GM18507 (cell line): ENCODE results near the gene SF3B3.
"Not testable (repeated sequence)": the region's sequence is repeated elsewhere in the genome, so short reads cannot be mapped to it uniquely, and the experiment has no call there.

Source experiments
- DNase-seq: peaks from one replicate; pipeline ENCODE4 v3.0.0; 2011; ENCODE audit warnings: low read depth; ENCODE audit not compliant: insufficient read length; ENCODE audit errors: extremely low spot score
- FAIRE-seq: peaks from 2 replicates; lab custom pipeline; 2011; peaks lifted over from hg19 to GRCh38; lab: Jason Lieb, UNC

SF3B3 gene

DNA sequence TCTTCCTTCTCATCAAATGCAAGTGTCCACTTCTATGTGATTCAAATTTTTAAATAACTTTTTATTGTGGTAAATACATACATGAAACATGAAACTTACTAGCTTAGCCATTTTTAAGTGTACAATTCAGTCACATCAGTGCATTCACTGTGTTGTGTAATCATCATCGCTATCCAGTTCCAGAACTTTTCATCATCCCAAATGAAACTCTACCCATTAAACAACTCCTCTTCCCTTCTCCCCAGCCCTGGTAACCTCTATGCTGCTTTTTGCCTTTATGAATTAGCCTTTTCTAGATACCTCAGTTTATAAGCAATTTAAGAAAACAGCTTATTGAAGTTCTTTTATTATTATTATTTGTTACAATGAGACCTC lies 81.7 kb downstream of the SF3B3 start:
- FAIRE-seq (no peak), DNase-seq (no peak)

DNA sequence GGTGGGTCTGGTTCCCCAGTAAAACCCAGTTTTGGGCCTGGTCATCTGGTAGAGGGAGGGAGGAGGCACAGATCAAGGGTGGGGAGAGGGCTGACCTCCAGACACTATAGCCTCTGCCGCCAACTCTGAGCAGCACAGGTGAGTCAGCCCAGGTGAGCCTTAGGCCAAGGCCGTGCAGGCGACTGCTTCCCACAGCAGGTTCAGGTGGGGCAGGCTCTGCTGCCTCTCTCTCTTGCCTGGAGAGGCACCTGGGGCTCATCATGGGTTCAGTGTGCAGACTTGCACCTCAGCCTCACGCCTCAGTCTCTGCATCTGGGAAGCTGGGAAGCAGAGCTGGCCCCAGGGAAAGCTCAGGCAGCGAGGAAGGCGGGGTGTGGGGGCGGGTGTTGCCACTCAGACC lies 84.9 kb downstream of the SF3B3 start:
- no peak for FAIRE-seq
- no peak for DNase-seq

DNA sequence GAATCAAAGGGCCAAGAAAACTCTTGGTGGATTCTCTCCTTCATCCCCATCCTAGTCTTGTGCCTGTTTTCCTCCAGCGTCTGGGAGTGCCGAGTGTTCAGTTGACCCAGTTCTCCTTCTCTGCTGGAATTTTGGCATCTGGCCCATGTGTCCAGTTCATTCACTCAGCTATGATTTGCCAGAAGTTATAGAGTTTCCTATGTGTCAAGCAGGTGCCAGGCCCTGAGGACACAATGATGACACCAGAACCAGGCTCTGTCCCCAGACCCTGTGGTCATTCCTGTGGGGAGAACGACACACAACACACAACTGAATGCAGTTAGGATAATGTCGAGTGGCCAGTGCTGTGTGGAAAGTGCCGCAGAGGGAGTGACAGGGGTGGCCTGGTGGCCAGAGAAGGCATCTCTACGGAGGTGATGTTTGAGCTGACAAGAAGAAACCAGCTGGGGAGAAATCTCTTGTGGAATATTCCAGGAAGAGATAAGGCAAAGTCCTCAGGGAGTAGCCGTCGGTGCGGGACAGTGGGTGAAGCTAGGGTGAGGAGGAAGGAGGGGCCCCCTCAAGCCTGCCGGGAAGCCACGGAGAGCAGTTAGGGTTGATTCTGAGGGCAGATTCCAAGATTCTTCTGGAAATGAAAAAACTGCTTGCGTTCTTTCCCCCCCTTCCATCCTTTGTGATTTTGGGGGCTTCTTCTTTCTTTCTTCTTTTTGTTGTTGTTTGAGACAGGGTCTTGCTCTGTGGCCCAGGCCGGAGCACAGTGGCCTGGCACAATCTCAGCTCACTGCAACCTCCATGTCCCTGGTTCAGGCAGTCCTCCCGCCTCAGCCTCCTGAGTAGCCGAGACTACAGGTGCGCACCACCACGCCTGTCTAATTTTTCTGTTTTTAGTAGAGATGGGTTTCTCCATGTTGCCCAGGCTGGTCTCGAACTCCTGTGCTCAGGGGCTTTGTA lies 86.9 kb downstream of the SF3B3 start:
- no peak for FAIRE-seq
- DNase-seq, result no peak

DNA sequence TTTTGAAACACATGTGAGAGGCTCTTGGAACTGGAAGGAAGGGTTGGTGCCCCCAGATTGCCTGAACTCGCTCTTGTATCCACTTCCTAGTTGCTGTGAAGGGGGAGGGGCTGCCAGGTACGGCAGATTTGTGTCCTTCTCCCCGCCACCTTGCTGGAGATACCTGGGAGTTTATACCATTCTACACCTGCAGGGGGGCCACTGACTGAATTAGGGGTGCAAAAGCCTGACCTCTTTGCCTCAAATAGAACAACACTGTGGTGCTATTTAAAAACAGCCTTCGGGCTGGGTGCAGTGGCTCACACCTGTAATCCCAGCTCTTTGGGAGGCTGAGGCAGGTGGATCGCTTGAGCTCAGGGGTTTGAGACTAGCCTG lies 87.6 kb downstream of the SF3B3 start:
- FAIRE-seq (no peak), DNase-seq (no peak)

DNA sequence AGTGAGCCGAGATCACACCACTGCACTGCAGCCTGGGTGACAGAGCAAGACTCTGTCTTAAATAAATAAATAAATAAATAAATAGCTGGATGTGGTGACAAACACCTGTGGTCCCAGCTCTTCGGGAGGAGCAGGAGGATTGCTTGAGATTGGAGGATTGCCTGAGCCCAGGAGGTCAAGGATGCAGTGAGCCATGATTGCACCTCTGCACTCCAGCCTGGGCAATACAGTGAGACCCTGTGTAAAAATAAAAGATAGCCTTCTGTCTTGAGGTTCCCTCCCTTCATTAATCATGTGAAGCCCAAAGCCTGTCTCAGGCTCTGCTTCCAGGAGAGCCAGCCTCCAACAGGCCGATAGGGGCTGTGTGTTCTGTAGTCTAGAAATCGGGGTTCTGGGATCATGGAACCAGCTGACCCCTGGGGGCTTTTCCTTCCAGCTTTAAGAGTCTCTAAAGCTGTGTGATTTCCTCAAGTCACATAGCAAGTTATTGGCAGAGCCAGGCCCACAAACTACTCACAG lies 88.2 kb downstream of the SF3B3 start:
- no peak for FAIRE-seq
- DNase-seq, result no peak

DNA sequence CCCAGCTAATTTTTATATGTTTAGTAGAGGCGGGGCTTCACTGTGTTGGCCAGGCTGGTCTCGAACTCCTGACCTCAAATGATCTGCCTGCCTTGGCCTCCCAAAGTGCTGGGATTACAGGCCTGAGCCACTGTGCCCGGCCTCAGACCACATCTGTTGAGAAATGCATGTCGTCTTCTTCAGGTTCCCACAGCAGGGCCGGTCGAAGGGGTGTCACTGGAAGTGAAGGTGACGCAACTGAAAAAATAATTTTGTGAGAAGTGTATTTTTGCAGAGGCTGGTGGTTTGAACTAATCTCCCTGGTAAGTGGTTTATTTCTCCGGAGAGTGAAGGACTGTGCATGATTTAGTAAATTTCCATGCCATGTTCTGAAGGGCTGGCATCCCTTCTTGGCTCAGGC lies 89.3 kb downstream of the SF3B3 start:
- DNase-seq, result no peak
- no peak for FAIRE-seq

DNA sequence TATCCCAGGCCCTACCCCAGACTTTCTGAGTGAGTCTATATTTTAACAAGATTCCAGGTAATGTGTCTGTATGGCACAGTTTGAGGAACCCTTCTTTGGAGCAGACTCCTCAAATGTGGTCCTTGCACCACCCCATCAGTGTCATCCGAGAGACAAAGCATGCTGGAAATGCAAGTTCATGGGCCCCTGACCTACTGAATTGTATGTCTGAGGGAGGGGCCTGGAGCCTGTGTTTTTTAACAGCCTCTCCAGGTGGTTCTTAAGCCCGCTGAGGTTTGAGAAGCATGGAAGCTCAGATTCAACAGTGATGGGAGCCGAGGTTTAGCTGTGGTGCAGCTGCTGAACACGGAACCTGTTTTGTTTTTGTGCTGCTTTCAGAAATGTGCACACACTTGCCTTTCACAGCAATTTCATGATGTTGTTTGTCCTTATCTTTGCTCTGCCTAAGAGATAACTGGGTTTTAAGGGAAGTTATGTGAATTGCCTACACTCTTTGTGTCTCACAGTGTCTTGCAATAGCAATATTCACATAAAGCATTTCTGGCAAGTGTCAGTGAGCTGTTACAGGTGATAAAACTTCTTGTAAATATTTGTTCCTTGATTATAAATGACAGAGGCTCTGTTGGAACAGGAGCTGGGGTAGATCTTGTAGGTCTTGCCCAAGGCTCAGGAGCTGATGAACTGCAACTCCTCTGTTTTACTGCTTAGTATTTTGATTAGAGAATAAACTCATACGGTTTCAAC lies 90.8 kb downstream of the SF3B3 start:
- DNase-seq (no peak), FAIRE-seq (no peak)

DNA sequence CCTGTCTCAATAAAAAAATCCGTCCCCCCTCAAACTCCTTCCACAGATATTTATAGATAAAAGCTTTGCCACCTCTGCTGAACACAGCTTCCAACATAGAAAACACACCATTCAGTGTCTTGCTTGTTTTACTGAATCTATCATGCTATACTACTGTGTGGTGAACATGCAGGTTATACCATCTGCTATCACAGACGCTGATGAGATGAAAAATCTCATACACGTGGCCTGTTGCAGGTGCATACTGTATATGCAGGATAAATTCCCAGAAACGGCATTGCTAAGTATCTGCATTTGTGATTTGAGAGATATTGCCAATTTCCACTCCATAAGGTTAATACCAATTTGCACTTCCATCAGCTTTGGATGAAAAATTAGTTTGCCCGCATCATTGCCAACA lies 92.3 kb downstream of the SF3B3 start:
- no peak for FAIRE-seq
- DNase-seq, result no peak

DNA sequence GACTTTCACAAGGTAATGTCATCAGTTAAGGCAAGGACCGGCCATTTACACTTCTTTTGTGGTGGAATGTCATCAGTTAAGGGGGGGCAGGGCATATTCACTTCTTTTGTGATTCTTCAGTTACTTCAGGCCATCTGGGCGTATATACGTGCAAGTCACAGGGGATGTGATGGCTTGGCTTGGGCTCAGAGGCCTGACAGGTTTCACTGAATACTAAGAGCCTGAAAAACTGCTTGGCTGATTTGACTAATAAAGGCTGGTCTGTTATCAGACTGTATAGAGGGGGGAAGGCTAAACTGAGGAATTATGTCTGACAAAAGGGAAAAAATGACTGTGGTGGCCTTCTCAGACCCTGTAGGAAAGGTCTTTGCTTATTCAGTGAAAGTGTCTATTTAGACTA lies 98.2 kb downstream of the SF3B3 start:
- FAIRE-seq, DNase-seq: not testable (repeated sequence)
